ENCODE results near the gene CIB4.

The CIB4 gene

DNA sequence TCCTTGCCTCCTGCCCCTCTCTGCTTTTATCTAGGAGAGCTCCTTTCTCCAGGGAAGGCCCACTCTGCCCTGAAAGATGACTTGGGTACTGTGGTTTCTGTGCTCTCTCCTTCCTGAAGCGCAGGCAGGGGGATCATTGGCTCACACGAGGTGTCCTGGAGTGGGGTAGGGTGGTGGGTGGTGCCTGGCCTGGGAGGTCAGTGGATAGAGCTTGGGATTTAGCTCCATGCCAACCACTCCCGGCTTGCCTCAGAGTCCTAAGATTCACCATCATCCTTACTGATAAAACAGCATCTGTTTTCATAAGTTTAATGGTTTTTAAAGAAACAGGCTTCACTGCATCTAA is 63.1 kb downstream of the CIB4 start:
- Histone ChIP-seq H3K9ac (ENCODE audit: low read depth, low read length) (no peak overlapping the region), H3K4me1 (ENCODE audit: insufficient read depth, low read length) (peaks cover 7% of the 10 kb centered on the region; the same call in 1 of the 2 replicates), H3K9me3 (ENCODE audit: control insufficient read depth, insufficient read depth, low read length) (no peaks in the 10 kb centered on the region), H3K36me3 (ENCODE audit: insufficient read depth, low read length) (no peaks in the 10 kb centered on the region)

DNA sequence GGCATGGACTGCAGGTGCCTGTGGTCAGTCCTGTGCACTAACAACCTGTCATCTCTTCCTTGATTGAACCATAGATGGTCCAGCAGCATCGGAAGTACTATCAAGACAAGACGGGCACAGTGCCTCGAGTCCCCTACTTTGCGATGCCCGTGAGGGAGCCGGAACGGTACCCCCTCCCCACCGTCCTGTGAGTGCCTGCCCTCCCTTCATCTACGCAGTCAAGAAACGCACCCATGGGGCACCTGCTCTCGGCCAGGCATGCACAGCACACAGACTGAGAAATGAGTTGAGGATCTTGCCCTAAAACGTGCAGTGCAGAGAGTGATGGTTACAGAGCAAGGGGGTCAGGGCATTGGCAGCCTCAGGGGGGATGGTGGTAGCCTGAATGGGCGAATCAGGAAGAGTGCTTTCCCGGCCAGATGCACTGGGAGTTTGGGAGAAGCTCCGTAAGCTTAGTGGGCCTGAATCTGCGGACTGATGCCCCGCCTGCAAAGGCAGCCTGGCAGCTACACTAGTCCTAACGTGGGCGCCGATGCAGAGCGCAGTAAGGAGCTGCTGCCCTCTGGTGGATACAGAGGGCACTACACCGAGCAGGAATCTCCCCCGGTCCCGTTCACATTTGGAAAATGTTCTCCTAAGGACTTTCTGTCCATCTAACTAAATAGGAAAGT is 63.6 kb downstream of the CIB4 start:
- Histone ChIP-seq H3K4me1 (ENCODE audit: insufficient read depth, low read length) (peaks cover 7% of the 10 kb centered on the region; the same call in 1 of the 2 replicates), H3K9me3 (ENCODE audit: control insufficient read depth, insufficient read depth, low read length) (no peaks in the 10 kb centered on the region), H3K9ac (ENCODE audit: low read depth, low read length) (no peak overlapping the region), H3K36me3 (ENCODE audit: insufficient read depth, low read length) (no peaks in the 10 kb centered on the region)

DNA sequence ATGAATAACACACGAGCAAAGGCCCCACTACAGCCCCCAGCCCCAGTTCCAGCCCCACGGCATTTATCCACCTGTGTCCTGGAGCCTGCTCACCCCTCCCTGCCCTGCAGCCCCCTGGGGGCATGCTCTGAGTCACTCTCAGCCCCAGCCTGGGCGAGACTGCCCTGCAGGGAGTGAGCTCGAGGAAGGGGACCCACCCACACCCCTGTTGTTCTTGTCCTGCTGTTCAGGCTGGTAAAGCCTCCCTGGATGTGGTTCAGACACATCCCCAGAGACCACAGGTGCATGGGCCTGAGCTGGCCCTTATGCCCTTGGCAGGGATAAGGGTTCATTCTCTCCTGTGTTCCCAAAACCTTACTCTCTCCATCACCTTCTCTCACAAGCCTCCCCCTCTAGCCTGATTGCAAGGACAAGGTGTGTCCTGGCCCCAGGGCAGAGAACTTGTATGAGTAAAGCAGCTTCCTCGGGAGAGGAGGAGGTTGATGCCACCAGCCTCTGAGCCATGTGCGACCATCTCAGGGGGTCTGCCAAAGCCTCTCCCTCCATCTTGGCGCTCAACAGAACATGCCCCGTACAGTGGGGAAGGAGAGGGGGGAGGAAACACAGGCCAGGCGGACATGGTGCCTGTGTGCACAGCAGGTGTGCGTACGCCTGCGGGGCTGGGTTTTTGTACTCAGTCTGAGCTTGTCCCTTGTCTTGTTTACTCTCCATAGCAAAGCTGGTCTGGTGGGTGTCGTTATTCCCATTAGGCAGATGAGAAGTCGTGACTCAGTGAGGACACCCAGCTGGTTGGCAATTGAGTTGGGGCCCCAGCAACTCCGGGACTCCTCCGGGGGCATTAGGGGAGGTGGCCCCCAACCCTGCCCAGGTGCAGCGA is 64.4 kb downstream of the CIB4 start:
- Histone ChIP-seq H3K36me3 (ENCODE audit: insufficient read depth, low read length) (no peaks in the 10 kb centered on the region), H3K9me3 (ENCODE audit: control insufficient read depth, insufficient read depth, low read length) (no peaks in the 10 kb centered on the region), H3K4me1 (ENCODE audit: insufficient read depth, low read length) (peaks cover 7% of the 10 kb centered on the region; the same call in 1 of the 2 replicates), H3K9ac (ENCODE audit: low read depth, low read length) (no peak overlapping the region)

DNA sequence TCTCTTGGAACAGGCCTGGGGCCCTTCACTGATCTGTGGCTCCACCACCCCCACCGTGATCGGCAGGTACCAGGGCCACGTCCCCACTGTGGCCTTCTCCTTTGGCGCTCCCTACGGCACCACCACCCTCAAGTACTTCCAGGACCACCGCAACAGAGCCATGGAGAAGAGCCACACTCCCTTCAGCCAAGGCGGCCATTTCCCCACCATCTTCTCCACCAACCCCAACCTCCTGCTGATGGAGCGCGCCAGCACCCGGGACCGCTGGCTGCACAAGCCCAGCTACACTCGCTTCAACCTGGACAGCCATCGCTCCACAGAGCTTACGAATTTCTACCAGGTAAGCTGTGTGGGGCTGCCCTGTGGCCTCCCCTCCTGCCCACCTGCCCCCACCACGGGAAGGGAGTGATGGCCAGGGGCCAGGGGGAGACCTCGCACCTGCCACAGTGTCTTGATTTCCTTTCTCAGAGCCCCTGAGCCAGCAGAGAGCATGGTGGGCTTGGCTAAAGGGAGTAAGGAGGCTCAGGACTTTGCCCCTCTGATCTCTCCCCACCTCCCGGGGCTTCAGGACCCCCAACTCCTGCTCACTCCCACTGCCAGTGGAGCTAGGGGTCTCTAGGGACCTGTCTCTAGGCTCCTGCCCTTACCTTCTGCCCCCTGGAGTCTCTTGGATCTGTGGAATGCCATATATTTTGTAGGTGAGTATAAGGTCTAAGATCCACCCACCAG is 65.2 kb downstream of the CIB4 start:
- H3K36me3 ChIP-seq (ENCODE audit: insufficient read depth, low read length) = no peaks in the 10 kb centered on the region
- H3K9me3 ChIP-seq (ENCODE audit: control insufficient read depth, insufficient read depth, low read length) = no peaks in the 10 kb centered on the region
- peaks cover 7% of the 10 kb centered on the region; the same call in 1 of the 2 replicates for H3K4me1 ChIP-seq (ENCODE audit: insufficient read depth, low read length)
- H3K9ac ChIP-seq (ENCODE audit: low read depth, low read length) = no peak overlapping the region

DNA sequence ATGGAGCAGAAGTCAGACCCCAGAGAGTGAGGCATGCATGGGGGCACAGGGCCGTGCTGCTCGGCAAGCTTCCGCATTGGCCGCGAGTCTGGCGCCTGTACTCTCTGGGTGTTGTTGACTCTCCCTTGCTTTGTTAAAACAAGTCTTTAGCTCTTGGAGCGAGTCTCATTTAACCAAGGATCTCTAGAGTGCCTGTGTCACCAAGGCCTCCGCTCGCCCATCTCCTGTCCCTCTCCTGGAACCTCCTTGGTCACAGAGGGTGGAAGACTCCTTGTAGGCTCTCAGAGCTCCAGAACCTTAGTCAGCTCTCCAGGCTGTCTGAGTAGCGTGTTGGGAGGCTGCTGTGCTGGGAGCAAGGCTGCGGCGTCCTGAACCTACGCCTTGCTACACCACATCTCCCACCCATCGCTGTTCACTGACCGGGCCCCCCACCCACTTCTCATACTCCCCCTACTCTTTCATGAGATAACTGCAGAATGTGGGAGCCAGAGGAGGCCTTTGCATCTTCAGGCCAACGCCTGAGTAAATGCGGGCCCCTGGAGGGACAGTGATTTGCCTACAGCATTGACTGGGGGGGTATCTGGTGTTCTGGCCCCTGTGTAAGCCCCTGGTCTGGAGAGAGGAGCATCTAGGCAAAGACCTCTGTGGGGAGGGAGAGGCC is 66.1 kb downstream of the CIB4 start:
- Histone ChIP-seq H3K36me3 (ENCODE audit: insufficient read depth, low read length) (no peaks in the 10 kb centered on the region), H3K9me3 (ENCODE audit: control insufficient read depth, insufficient read depth, low read length) (no peaks in the 10 kb centered on the region), H3K9ac (ENCODE audit: low read depth, low read length) (no peak overlapping the region), H3K4me1 (ENCODE audit: insufficient read depth, low read length) (peaks cover 7% of the 10 kb centered on the region; the same call in 1 of the 2 replicates)

DNA sequence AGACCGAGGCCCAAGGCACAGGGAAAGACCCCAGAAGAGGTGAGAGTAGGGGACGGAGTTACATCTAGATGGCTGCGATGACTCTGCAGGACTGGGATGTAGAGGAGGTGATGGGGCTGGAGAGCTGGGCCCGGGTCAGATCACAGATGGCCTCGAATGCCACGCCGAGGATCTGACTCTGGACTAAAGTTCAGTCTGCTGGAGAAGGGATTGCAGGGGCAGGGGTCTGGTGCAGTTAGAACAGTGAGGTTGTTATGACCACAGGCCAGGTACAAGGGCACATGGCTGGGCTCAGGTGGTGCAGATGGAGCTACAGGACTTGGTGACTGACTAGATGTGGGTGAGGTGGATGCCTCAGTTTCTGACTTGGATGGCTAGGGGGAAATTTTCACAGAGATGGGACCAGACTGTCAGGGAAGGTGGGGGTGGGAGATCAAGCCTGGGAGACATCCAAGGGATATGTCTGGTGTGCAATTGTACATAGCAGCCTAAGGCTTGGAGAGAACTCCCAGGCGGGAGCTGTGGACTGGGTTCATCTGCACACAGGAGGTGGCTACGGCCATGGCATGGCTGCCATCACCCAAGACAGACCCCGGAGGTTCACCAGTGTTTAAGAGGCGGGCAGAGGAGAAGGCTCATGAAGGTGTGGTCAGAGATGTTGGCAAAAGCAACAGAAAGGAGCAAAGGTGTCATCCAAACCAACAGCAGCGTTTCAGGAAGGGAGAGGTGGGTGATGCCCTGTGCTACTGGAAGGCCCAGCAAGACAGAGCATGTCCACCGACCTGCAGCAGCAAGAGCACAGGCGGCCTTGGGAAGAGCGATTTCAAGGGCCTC is 66.9 kb downstream of the CIB4 start:
- Histone ChIP-seq H3K36me3 (ENCODE audit: insufficient read depth, low read length) (no peaks in the 10 kb centered on the region), H3K4me1 (ENCODE audit: insufficient read depth, low read length) (peaks cover 13% of the 10 kb centered on the region; the same call in 1 of the 2 replicates), H3K9ac (ENCODE audit: low read depth, low read length) (no peak overlapping the region), H3K9me3 (ENCODE audit: control insufficient read depth, insufficient read depth, low read length) (no peaks in the 10 kb centered on the region)

DNA sequence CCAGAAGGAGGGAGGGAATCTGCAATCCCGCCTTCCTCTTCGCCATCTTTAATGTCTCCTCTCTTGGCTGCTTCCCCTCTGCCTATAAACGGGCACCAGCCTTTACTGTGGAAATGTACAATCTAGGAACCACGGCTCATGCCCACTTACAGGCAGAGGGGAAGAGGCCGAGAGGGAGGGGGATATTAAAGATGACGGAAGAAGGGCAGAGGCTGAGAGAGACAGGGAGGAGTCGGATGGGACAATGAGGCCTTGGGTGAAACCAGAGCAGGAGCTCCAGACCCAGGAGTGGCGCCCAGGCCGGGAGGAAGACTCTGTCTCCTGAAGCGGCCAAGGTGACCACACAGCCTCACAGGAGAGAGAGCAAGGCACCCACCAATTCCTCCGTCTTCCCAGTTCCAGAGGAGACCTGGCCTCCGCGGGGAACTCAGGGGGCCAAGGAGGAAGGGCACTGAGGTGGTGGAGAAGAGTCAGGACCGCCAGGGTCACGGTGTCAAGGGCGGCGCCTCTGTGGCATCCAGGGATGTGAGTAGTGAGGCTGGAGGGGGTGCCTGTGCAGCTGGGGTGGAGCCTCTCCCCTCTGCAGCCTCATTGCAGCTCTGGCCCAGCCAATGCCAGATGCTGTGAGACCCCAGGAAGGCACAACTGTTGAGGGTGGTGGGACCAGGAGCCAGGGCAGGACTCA is 67.8 kb downstream of the CIB4 start:
- H3K9me3 ChIP-seq (ENCODE audit: control insufficient read depth, insufficient read depth, low read length) = no peaks in the 10 kb centered on the region
- H3K9ac ChIP-seq (ENCODE audit: low read depth, low read length) = no peak overlapping the region
- H3K36me3 ChIP-seq (ENCODE audit: insufficient read depth, low read length) = no peaks in the 10 kb centered on the region
- H3K4me1 ChIP-seq (ENCODE audit: insufficient read depth, low read length) = peaks cover 13% of the 10 kb centered on the region; the same call in 1 of the 2 replicates

DNA sequence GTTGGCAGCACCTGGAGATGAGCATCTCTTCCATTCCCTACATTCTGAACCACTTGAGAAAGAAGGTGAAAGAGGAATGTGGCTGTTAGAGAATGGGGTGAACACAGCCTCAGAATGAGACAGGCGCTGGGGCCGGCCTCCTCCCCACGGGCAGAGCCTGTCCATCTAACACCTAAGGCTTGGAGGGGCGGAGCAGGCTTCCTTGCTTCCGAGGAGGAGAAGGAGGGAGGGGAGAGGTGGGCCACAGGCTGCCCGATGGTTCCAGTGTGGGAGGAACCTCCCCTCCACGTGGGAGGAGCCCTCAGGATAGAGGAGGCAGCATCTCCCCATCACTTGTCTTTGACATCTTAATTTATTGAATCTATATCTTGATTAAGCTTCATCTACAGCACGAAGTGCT is 68.6 kb downstream of the CIB4 start:
- Histone ChIP-seq H3K36me3 (ENCODE audit: insufficient read depth, low read length) (no peaks in the 10 kb centered on the region), H3K4me1 (ENCODE audit: insufficient read depth, low read length) (peaks cover 18% of the 10 kb centered on the region; the same call in 1 of the 2 replicates), H3K9ac (ENCODE audit: low read depth, low read length) (no peak overlapping the region), H3K9me3 (ENCODE audit: control insufficient read depth, insufficient read depth, low read length) (no peaks in the 10 kb centered on the region)

DNA sequence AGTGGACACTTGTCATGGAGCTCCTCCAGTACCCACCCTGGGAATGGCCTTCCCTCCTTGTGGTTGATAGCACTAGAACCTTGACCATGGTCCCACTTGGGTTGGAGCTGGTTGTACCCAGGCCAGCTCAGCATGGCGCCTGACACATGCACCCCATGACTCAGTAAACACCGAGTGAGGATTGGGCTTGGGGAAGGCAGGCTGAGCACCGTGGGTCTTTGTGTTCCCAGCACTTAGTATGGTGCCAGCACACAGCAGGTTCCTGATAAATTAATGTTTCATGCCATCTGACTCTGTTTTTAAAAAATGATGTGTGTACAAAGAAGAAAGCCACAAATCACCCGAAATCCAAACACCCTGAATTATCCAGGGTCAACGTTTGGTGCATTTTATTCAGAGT is 69.8 kb downstream of the CIB4 start:
- H3K36me3 ChIP-seq (ENCODE audit: insufficient read depth, low read length) = no peaks in the 10 kb centered on the region
- H3K9ac ChIP-seq (ENCODE audit: low read depth, low read length) = no peak overlapping the region
- no peaks in the 10 kb centered on the region for H3K9me3 ChIP-seq (ENCODE audit: control insufficient read depth, insufficient read depth, low read length)
- peaks cover 18% of the 10 kb centered on the region; the same call in 1 of the 2 replicates for H3K4me1 ChIP-seq (ENCODE audit: insufficient read depth, low read length)

DNA sequence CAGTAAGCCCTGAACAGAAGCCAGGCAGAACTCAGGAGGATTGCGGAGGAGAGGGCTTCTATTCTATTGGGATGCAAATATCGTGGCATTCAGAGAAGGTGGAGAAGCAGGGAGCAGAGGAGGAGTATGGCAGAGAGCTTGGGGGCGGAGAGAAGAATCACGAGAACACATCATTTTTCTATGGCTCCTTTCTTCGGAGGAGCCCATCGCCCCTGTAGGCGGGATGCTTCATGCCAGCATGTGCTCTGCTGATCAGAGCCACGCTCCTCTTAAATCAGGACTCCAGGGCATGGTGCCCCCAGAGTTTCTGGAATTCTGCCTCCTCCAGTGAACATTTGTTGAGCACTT is 71.1 kb downstream of the CIB4 start:
- Histone ChIP-seq H3K9ac (ENCODE audit: low read depth, low read length) (no peak overlapping the region), H3K36me3 (ENCODE audit: insufficient read depth, low read length) (no peaks in the 10 kb centered on the region), H3K4me1 (ENCODE audit: insufficient read depth, low read length) (peaks cover 18% of the 10 kb centered on the region; the same call in 1 of the 2 replicates), H3K9me3 (ENCODE audit: control insufficient read depth, insufficient read depth, low read length) (no peaks in the 10 kb centered on the region)

DNA sequence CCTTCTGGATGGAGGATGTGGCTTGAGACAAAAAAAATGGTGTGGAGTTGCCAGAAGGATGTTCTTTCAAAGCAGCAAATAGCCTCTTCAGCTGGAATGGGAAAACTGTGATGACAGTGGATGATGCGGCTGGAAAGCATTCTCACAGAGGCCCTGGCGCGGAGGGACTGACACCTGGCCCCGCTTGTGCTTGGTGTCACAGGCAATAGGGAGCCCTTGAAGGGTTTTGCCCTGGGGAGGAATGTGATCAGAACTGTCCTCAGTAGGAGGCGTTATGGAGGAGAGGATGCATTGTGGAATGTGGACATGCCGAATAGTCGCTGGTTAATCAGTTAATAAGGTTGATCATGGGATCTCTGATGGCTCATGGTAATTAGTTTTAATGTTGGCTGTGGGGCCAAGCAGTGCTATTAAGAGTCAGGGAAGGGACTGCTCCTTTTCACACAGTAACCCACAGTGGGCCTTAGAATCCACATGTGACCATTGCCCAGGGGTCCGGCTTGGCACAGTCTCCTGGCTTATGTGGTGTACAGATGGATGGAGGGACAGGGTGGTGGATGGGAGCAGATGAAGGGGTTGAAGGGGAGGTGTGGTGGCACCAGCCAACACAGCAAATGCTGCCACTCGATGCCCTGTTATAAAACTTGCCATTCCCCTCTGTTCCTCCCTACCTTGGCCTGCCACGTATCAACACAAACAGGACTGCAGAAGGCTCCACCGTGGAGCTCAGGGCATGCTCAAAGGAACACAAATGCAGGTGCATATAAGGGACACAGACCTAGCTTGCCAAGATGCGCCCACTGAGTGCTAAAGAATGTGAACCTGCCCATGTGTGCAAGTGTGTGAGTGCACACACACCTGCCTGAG is 71.7 kb downstream of the CIB4 start:
- H3K9me3 ChIP-seq (ENCODE audit: control insufficient read depth, insufficient read depth, low read length) = no peaks in the 10 kb centered on the region
- no peak overlapping the region for H3K9ac ChIP-seq (ENCODE audit: low read depth, low read length)
- H3K4me1 ChIP-seq (ENCODE audit: insufficient read depth, low read length) = peaks cover 18% of the 10 kb centered on the region; the same call in 1 of the 2 replicates
- no peaks in the 10 kb centered on the region for H3K36me3 ChIP-seq (ENCODE audit: insufficient read depth, low read length)

DNA sequence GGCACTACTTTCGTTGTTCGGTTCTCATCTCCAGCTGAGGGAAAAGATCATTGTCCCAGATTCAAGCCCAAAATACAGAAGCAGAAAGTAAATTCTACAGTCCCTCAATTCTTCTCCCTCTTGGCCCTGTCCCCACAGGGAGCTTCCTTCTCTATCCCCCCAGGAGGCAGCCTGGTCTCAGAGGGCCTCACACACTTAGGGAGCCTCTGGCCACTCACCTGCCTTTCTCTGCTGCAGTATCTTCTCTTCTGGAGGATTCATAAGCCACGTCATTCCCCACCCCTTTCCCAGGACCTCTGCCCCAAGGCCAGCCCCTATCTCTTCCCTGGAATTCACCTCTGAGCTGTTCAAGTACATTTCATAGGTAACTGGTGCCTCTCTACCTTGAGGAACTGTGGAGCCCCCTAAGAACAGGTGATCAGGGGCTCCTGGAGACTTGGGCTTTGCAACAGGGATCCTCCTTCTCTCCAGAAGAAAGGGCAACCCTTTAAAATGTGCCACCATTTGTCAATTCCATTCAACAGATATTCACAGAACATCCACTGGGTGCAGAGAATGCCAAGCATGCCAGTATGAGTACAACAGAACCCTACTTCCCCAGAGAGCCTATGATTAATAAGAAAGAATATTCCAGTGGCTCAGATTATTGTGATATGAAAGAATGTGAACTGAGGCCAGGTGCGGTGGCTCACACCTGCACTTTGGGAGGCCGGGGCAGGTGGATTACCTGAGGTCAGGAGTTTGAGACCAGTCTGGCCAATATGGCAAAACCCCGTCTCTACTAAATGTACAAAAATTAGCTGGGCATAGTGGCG is 72.9 kb downstream of the CIB4 start:
- no peaks in the 10 kb centered on the region for H3K36me3 ChIP-seq (ENCODE audit: insufficient read depth, low read length)
- no peaks in the 10 kb centered on the region for H3K9me3 ChIP-seq (ENCODE audit: control insufficient read depth, insufficient read depth, low read length)
- H3K9ac ChIP-seq (ENCODE audit: low read depth, low read length) = no peak overlapping the region
- H3K4me1 ChIP-seq (ENCODE audit: insufficient read depth, low read length) = peaks cover 18% of the 10 kb centered on the region; the same call in 1 of the 2 replicates
